GM18951 (cell line): ENCODE measurements around the gene FBXO38.

Source experiments
- POLR2A ChIP-seq: IDR thresholded peaks from 4 replicates; pipeline ENCODE4 v1.6.1; 2011; ENCODE audit warnings: mild to moderate bottlenecking; ENCODE audit not compliant: insufficient read length, insufficient read depth; ENCODE audit errors: extremely low read depth
- in situ Hi-C: fragments of 300-500 bp; cut with MboI; formaldehyde crosslinking; loops from one replicate; pipeline ENCODE4 v1.12.0; 2022; ENCODE audit warnings: low sequenced_read_pairs, mixed read lengths, inconsistent platforms; ENCODE audit not compliant: unreplicated experiment

Gene FBXO38

GRCh38 chr5:148394587-148395019 is 10.8 kb downstream of the FBXO38 start:
- in situ Hi-C loops = no loop called here
- no peak for TF ChIP-seq POLR2A

- in situ Hi-C loops = no loop called here
- TF ChIP-seq POLR2A = no peak
Observed at GRCh38 chr5:148395031-148395430, 11.3 kb downstream of the FBXO38 start.

- in situ Hi-C loops = no loop called here
- no peak for TF ChIP-seq POLR2A
Observed at GRCh38 chr5:148397968-148398595, 14.3 kb downstream of the FBXO38 start.

- in situ Hi-C loops = no loop called here
- TF ChIP-seq POLR2A = no peak
Observed at GRCh38 chr5:148398698-148399121, 15.0 kb downstream of the FBXO38 start.

GRCh38 chr5:148401604-148402003 is 17.8 kb downstream of the FBXO38 start:
- in situ Hi-C loops = no loop called here

GRCh38 chr5:148403344-148403743 is 19.6 kb downstream of the FBXO38 start:
- no peak for TF ChIP-seq POLR2A
- in situ Hi-C loops = no loop called here

More at GRCh38 chr5:148401604-148402003, 17.8 kb downstream of the FBXO38 start:
- no peak for TF ChIP-seq POLR2A

- TF ChIP-seq POLR2A = no peak
- in situ Hi-C loops = no loop called here
Observed at GRCh38 chr5:148406406-148406805, 22.6 kb downstream of the FBXO38 start.

GRCh38 chr5:148408092-148408491 is 24.3 kb downstream of the FBXO38 start:
- in situ Hi-C loops = no loop called here
- no peak for TF ChIP-seq POLR2A

GRCh38 chr5:148412124-148412523 is 28.4 kb downstream of the FBXO38 start:
- in situ Hi-C loops = no loop called here
- TF ChIP-seq POLR2A = no peak

GRCh38 chr5:148414833-148415232 is 31.1 kb downstream of the FBXO38 start:
- no peak for TF ChIP-seq POLR2A
- in situ Hi-C loops = no loop called here

- in situ Hi-C loops = no loop called here
- no peak for TF ChIP-seq POLR2A
Observed at GRCh38 chr5:148416416-148416815, 32.7 kb downstream of the FBXO38 start.

GRCh38 chr5:148416921-148417320 is 33.2 kb downstream of the FBXO38 start:
- in situ Hi-C loops = no loop called here
- no peak for TF ChIP-seq POLR2A

GRCh38 chr5:148418511-148418910 is 34.8 kb downstream of the FBXO38 start:
- in situ Hi-C loops = no loop called here
- no peak for TF ChIP-seq POLR2A

GRCh38 chr5:148421661-148422060 is 37.9 kb downstream of the FBXO38 start:
- in situ Hi-C loops = no loop called here
- TF ChIP-seq POLR2A = no peak
